ENCODE data around the gene WIPF3.
"Not testable (repeated sequence)": the region's sequence is repeated elsewhere in the genome, so short reads cannot be mapped to it uniquely, and the experiment has no call there.

Gene WIPF3

DNA sequence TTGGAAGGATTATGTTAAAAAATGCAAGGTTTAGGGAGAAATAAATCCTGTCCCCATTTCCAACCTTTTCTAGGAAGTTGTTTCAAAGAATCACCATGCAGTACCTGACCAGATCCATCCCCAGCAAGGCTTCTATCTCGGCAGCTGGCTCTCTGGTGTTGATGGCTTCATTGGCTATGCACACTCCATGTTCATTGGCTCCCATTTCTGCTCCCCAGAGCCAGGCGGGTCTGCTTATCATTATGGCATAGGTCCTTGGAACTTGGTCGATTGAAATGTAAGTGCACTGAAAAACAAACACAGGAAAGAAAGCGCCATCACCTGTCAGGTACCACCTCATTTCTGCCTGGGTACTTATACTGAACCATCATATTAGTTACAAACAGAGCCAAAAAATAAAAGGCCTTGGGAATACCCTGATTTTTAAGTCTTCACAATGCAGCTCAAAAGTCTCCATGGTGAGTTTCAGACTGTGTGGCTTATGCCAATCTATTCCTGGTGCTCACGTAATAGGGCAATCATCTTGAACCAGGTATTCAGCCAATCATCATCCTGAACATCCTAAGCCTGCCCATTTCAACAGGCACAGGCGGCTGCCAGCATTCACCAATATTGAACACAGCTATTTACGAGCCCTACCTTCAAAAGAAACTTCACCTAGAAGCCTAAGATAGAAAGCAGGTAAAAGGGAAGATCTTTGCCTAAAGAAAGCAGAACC is 148.9 kb downstream of the WIPF3 start:
- DNase-seq (ENCODE audit: low read depth), result no peak

DNA sequence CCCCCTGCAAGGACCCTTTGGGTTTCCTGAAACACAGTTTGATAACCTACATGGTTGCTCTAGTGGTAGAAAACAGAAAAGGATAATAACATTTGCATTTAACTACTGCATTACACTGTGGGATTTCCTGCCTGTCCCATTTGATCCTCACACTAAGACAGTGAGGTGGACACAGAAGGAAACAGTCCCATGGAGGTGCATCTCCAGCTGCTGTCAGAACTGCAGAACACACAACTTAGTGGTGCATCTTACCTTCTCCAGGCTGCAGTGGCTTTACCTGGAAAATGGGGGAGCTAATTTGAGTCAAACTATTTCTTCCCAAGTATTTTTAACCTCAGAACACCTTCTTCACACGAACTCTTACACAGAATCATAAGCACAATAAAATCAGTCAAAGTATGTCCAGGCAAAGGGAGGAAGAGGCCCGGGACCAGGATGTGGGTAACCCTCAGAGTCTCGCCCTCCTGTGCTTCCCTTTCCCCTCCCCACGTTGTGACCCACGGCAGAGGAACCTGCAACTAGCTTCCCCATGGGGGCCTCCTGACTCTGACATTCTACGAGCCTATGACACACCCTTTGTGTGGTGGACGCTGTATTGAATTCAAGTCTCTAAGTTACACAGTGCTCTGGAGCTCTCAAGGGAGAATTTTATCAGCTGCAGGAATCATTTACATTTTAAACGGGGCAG is 149.6 kb downstream of the WIPF3 start:
- no peak for DNase-seq (ENCODE audit: low read depth)

DNA sequence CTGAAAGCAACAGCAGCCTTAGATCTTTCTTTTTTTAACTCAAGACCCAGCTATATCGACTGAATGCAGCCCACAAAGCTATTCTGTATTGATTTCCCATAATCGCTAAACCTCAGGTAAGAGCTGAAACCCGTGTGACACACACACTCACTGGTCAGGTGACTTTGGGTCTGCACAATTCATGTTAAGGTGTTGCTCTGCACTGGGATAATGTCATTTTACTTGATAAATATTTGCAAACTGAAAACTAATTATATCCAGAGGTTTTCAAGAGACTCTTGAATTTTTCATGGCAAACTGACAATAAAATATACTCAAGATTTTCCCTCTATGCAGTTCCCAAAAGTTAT is 150.2 kb downstream of the WIPF3 start:
- DNase-seq (ENCODE audit: low read depth), result no peak

DNA sequence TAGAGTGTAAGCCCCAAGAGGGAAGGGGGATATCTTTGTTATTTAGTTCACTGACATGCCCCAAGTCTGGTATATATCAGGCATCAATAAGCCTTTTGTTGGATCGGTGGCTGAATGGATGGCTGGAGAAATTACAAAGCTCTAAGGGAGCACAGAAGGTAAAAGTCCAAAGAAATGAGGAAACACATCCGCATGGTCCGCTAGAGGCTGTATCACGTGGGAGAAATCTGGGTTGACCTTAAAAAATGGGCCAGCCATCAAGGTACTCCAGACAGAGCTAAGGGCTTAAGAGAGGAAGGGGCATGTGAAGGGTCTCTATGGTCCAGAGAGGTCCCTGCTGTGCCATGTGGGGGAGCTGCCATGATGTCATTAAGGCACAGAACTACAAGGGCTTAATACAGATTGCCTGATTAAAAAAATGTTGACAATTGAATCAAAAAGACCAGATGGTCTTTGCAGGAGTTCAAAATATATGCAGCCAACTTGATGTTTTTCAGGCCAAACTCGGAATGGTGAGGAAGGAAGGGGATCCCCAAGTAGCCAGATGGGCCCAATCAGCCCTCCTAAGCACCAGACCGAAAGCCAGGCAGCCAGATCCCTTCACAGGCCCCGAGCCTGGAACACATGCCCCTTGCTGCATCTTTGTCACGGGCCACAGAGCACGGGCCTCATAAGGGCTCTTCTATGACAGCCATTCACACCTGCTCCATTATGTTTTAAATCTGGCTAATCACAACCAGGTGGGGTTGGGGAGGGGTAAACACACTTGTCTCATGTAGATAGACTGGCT is 151.4 kb downstream of the WIPF3 start:
- no peak for DNase-seq (ENCODE audit: low read depth)

DNA sequence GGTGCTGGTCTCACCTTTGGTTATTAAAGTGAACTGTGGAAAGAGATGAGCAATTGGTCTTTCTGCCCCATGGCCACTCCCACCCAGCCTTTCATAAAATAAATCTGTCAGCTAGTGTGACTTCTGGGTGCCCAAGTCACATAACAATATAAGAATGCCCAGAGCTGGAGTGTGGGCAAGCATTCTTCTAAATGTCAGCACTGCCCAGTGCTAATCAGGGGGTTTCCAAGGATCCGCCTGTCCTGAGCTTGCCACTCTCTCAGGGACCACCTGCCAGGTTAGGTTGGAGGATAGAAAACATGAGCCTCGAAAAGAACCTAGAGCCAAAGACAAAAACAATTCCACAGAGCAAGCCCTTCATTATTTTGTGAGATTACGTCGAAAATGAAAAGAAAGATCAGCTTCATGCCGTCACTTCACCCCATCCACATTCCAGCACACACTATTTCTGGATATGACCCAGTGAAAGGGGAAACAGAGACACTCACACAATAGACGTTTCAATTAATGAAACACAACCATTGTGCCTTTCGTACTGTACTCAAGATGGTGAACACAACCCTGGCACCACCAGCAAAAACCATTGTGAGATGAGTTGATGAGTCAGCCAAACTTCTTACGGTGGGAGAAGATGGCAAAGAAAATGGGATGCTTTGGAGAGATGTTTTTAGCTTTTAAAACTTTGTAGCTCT is 152.5 kb downstream of the WIPF3 start:
- no peak for DNase-seq (ENCODE audit: low read depth)

DNA sequence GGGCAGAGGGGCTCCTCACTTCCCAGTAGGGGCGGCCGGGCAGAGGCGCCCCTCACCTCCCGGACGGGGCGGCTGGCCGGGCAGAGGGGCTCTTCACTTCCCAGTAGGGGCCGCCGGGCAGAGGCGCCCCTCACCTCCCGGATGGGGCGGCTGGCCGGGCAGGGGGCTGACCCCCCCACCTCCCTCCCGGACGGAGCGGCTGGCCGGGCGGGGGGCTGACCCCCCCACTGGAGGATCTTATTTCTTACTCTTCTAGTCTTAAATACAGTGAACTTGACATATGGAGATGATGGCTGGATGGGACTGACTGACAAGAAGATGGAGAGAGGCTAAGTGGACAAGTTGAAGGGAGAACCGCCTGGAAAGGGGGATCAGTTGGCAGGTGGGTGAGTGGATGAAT is 155.3 kb downstream of the WIPF3 start:
- not testable (repeated sequence) for DNase-seq (ENCODE audit: low read depth)

DNA sequence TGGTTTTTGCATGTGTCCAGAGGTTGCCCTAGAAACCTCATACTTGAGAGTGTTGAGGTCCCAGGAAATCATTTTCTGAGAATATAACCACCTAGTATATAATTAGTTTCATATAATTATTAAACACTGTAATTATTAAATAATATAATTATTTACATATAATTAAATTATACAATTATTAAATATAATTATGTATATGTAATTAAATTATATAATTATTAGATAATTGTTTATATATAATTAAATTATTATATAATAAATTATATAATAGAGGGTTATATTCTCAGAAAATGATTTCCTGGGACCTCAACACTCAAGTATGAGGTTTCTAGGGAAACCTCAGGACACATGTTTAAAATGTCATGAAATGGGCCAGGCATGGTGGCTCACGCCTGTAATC is 155.7 kb downstream of the WIPF3 start:
- DNase-seq (ENCODE audit: low read depth), result no peak

DNA sequence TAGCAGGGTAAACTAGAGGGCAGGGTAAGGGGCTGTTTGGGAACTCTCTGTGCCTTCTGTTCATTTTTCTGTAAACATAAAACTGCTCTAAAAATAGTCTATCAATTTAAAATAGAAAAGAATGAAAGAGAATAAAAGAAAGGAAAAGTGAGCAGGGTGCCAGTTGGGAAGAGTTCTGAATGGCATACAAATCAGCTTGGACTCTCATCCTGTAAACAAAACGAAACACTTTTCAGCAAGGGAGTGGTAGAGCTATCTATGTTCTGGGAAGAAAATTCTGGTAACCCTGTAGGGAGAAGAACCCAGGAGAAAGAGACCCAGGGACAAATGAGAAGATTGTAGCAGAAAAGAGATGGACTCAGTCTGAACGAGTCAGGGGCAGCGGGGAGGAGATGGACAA is 158.7 kb downstream of the WIPF3 start:
- no peak for DNase-seq (ENCODE audit: low read depth)

Data from HS-5 (cell line).